NCI-H2196 treated with DMSO at 0.1 percent for 48 hours (cell line): ENCODE data around the gene FAM78A.

Experiments
- DNase-seq: peaks from one replicate; lab custom pipeline; 2025; ENCODE audit not compliant: unreplicated experiment; lab: John Stamatoyannopoulos, UW

The FAM78A gene

GRCh38 chr9:131303381-131304321 is 27.3 kb upstream of the FAM78A start:
- DNase-seq, result no peak

DNA sequence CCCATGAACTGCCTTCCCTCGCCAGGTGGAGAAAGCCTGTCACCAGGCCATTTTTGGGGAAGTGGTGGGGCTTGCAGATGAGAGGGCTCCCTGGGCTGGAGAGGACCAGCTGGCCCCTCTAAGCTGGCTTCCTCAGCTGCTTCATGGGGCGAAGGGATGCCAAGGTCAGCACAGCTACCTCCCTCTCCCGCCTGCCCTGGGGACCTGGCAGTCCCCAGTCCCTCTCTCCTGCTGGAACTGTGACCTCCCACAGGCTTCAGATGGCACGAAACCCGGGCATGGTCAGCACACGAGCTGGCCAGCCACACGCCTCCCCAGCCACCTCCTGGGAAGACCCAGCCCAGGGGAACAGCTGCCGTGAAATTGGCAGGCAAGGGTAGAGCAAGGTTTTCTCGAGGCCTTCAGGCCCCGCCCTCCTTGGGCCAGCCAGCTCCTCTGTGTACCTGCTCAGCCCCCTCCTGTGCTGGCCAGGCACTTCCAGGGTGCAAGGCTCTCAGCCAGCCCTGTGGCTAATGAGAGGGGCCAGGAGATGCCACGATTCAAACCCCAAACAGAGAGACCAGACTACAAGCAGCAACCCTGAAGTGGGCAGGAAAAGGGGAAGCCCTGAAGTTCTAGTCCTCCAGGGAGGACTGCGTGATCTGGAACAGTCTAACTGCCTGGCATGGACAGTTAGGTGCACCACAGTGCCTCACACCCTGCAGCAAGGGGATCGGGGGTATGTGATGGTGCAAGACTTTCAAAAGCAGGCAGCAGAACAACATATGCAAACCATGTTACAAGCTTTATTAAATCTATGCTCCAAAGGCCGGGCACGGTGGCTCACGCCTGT is 26.1 kb upstream of the FAM78A start:
- peak; percentile 26 for DNase-seq

GRCh38 chr9:131300444-131300843 is 24.1 kb upstream of the FAM78A start:
- no peak for DNase-seq

- no peak for DNase-seq
Measured at GRCh38 chr9:131299961-131300347, 23.6 kb upstream of the FAM78A start.

DNA sequence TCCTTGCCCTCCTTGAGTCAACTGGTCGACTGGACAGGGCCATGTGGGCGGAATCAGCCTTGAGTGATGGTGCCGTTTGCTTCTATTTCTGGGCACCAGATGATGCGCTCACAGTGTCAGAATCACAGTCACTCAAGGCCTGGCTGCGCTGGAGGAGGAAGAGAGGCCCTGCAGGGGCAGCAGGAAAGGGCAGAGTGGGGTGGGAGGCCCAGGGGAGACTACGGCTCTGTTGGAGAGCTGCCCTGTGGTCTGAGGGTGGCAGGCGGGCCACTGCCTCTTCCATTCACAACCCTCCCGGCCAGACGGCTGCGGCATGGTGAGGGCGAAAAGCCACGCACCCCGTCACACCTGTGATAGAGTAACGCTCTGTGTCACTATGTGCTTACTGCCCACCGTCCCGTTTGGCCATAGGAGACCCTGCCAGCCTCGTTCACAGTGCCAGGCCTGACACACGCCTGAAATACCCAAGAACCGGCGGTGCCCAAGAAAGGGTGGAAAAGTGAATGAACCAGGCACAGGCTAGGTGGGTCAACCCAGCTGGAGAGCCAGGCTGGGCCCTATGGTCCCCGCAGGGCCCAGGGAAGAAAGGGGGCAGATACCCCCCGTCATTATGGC is 23.1 kb upstream of the FAM78A start:
- DNase-seq, result no peak

GRCh38 chr9:131298816-131299215 is 22.5 kb upstream of the FAM78A start:
- DNase-seq, result no peak

DNA sequence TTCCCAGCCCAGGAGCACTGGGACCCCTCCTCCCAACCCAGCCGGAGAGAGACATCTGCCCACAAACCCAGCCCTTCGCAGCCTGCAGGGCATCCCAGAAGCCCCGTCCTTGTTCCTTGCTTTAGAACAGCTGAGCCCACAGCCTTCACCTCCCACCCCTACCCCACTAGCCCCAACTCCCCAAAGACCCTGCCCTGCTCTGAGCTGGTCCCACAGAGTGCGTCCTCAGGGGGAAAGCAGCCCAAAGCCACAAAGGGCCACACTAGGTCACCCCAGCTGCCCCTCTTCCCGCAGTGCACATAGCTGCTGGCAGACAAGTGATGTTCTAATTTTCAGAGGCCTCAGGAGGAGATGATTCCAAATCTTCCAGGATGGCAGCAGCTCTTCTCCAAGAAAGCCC is 22.0 kb upstream of the FAM78A start:
- no peak for DNase-seq

GRCh38 chr9:131297903-131298302 is 21.6 kb upstream of the FAM78A start:
- DNase-seq, result no peak

GRCh38 chr9:131296906-131297500 is 20.7 kb upstream of the FAM78A start:
- DNase-seq, result no peak

DNA sequence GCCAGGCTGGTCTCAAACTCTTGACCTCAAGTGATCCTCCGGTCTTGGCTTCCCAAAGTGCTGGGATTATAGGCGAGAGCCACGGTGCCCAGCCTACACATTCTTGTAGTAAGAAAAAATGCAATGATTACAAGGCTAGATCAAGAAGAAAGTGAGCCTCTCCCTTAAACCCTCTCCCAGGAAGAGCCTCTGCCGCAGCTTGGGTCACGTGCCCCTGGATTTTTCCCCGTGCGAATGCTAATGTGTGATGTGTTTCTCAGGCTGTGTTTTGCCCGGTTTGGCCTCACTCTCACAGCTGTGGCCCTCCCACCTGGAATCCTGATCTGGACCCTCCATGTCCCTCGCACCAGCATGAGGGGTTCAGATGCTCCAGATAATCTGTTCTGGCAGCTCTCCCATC is 20.1 kb upstream of the FAM78A start:
- DNase-seq, result no peak

DNA sequence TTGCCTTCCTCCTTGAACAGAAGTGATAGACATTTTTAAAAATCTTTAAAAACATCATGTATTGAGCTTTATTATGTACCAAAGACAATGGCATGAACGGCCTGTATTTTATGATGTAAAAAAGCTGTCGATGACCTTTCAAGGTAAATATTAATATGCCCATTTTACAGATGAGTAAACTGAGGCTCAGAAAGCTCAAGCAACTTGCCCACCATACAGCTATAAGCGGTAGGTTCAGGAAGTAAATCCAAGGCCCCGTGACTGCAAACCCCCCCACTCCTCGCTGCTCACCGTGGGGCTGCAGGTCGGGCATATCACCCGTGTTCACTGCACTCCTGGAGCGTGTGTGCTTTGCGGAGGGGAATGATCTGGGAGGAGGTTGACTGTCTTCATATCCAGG is 16.6 kb upstream of the FAM78A start:
- no peak for DNase-seq

GRCh38 chr9:131291795-131292315 is 15.5 kb upstream of the FAM78A start:
- DNase-seq, result no peak

- no peak for DNase-seq
Measured at GRCh38 chr9:131290767-131291370, 14.6 kb upstream of the FAM78A start.

- DNase-seq, result no peak
Measured at GRCh38 chr9:131290036-131290766, 13.9 kb upstream of the FAM78A start.

GRCh38 chr9:131289301-131290035 is 13.2 kb upstream of the FAM78A start, which contains the start of gene PLPP7:
PLPP7 (plus strand) TSS chr9:131289723; CDS start chr9:131289998, 275 bp downstream.
- no peak for DNase-seq

DNA sequence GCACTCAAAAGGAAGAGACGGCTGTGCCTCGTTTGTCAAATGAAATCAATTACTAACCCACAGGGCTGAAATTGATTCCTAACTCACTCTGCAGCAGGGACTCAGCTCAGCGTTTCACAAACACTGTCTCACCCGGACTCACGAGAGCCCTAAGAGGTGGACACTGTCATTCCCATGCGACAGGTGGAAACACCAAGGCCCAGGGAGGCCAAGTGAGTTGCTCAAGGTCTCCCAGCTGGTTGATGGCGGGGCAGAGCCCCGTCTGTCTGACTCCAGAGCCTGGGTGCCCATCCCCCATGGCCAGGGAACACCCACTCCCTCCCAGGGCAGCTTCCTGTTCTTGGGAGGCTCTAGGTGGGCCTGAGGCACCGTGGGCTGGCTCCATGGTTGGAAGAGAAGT is 11.9 kb upstream of the FAM78A start:
- no peak for DNase-seq

DNA sequence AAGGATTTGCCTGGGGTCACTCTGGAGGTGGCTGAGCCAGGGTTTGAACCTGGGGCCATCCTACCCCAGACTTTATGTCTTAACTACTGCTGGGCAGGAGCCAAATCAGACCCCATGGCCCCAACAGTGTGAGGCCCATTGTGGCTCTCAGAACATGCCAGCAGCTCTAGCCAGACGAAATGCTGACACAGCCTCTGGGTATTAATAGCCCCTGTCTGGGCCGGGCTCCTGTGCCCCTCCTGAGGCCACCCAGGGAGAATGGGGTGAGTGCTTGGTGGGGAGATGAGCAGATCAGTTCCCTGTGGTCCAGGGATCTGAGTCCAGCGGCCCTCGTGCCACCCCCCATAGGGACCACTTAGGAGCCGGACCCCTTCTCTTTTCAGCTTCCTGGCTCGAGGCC is 11.0 kb upstream of the FAM78A start:
- DNase-seq, result no peak

DNA sequence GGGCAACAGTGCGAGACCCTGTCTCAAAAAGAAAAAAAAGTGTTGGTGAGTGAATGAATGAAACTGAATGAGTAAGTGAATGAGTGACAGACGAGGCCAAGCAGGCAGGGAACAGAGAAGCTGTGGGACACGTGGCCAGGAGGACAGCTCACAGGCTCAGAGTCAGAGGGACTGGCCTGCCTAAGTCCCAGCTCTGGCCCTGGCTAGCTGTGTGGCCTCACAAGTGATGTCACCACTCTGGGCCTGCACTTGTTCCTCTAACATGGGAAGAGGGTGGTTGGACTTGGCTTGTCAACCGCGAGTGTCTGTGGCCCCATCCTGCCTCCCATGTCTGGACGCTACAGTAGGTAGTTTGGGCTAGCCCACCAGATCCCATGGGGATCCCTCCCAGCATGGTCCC is 8.5 kb upstream of the FAM78A start:
- no peak for DNase-seq
